Prostate gland (tissue), 2 donors: ENCODE results near the gene SLC25A48. TPM values are rescaled to one million over a fixed set of nuclear protein-coding genes. Genes with fewer than 3 reads are reported as not detected.

Experiments
- DNase-seq: peaks from one replicate; pipeline ENCODE4 v3.0.0-alpha.2; 2019; ENCODE audit warnings: low spot score
- H3K27ac ChIP-seq, 2 donors: fragments of 200-600 bp; sonication (generic); 2 replicates each; pipeline ENCODE4 v1.5.1; 2017 to 2019
- H3K27me3 ChIP-seq: fragments of 200-600 bp; sonication (generic); replicated peaks from 2 replicates; pipeline ENCODE4 v1.5.1; 2019; ENCODE audit not compliant: insufficient read depth
- H3K36me3 ChIP-seq, 2 donors: fragments of 200-600 bp; sonication (generic); 1 replicate in 1 of 2; 2 replicates in 1 of 2; pipeline versions ENCODE4 v1.5.1 to v1.8.1; 2017 to 2019
- H3K4me1 ChIP-seq: fragments of 200-600 bp; sonication (generic); replicated peaks from 2 replicates; pipeline ENCODE4 v1.5.1; 2019
- H3K4me3 ChIP-seq, 2 donors: fragments of 200-600 bp; sonication (generic); 2 replicates each; pipeline ENCODE4 v1.5.1; 2017 to 2019
- H3K9me3 ChIP-seq: fragments of 200-600 bp; sonication (generic); 2 replicates; pipeline ENCODE4 v1.5.1; 2017
- CTCF ChIP-seq, 4 experiments: fragments of 200-600 bp in 2 of 4; fragments of 450-650 bp in 2 of 4; sonication (generic) in 2 of 4; IDR thresholded peaks; 1 replicate in 3 of 4; 2 replicates in 1 of 4; pipeline ENCODE4 v1.5.1; 2016 to 2019; ENCODE audit warnings: antibody characterized with exemption in 4 of 4, mild to moderate bottlenecking in 2 of 4, moderate library complexity in 2 of 4
- POLR2A ChIP-seq: fragments of 450-650 bp; IDR thresholded peaks from one replicate; pipeline ENCODE4 v1.6.1; 2016; ENCODE audit warnings: antibody characterized with exemption, mild to moderate bottlenecking
- POLR2AphosphoS5 ChIP-seq: sonication (generic); formaldehyde crosslinking; IDR thresholded peaks from one replicate; pipeline ENCODE4 v1.6.1; 2017; ENCODE audit warnings: antibody characterized with exemption
- WGBS: methylation state at CpG from one replicate; pipeline ENCODE4 v1.1.5; 2018; 5-methylcytosine and 5-hydroxymethylcytosine counted together
- intact Hi-C: fragments of 100-400 bp; cut with DNase I; formaldehyde crosslinking; loops from one replicate; pipeline ENCODE4 v1.14.2; 2022
- total RNA-seq, 2 donors: library from RNA; depleted of rRNA; stranded (reverse); fragments of >200 nt; gene quantifications; one replicate each; pipeline ENCODE4 v1.1.0, GENCODE V29; 2016

The SLC25A48 gene
- total RNA-seq, 2 donors from 2014 or later: 0.77 to 0.85 TPM

DNA sequence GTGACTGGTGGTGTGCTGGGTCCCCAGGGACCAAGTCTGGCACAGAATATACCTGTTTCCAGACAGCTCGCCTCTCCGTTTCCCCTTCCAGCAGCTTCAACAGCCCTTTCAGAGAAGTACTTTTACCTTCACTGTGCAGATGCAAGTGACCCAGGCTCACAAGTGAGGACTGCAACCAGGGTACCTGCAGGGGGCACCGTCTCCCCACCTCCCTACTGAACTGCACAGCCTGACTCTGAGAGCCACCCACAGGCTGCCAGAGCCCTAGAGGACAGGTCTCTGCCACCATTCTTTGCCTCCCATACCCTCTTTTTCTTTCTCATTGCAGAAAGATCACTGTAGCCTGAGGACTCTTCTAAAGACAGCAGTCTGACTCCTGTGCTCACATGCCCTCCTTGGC lies 45.8 kb downstream of the SLC25A48 start:
- TF ChIP-seq POLR2AphosphoS5 (no peak), CTCF (IDR thresholded peaks at IDR 0.05) (no peak), POLR2A (no peak)
- no peak for DNase-seq
- no peaks in the 10 kb centered on the region for H3K4me1 ChIP-seq
- no peak overlapping the region for H3K4me3 ChIP-seq
- H3K36me3 ChIP-seq: no peaks in the 10 kb centered on the region
- H3K9me3 ChIP-seq: no peaks in the 10 kb centered on the region
- H3K27me3 ChIP-seq: no peaks in the 10 kb centered on the region
- intact Hi-C loops: loop anchor here (5.0 kb wide), 1 partner anchor 182 kb away; no protein-coding TSS in a partner anchor
- 86% methylated on average over 3 of the region's 3 CpGs for WGBS
- no peak overlapping the region for H3K27ac ChIP-seq

DNA sequence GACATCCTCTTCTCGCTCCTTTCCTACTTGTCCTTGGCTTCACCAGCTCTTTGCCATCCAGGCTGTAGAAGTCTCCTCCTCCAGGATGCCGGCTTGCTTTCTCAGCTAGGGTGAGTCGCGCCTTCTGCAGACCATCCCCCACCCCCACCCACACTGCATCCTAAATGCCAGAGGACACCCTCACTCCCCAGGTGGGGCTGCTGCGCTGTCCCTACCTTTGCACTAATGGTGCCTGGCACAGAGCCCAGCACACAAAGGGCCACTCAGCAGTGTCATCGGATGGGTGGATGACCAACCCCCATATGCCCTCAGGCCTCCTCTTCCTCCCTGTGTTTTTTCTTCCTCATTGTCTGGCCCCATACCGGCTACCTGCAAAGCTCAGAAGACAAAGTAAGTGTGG lies 46.3 kb downstream of the SLC25A48 start:
- Histone ChIP-seq H3K4me3 (no peak overlapping the region), H3K27ac (no peak overlapping the region), H3K4me1 (no peaks in the 10 kb centered on the region), H3K9me3 (no peaks in the 10 kb centered on the region), H3K27me3 (no peaks in the 10 kb centered on the region), H3K36me3 (no peaks in the 10 kb centered on the region)
- TF ChIP-seq POLR2A (no peak), POLR2AphosphoS5 (no peak), CTCF (IDR thresholded peaks at IDR 0.05) (no peak)
- 48% methylated on average over 7 of the region's 7 CpGs for WGBS
- DNase-seq: no peak
- intact Hi-C loops: loop anchor here (5.0 kb wide), 1 partner anchor 182 kb away; no protein-coding TSS in a partner anchor

DNA sequence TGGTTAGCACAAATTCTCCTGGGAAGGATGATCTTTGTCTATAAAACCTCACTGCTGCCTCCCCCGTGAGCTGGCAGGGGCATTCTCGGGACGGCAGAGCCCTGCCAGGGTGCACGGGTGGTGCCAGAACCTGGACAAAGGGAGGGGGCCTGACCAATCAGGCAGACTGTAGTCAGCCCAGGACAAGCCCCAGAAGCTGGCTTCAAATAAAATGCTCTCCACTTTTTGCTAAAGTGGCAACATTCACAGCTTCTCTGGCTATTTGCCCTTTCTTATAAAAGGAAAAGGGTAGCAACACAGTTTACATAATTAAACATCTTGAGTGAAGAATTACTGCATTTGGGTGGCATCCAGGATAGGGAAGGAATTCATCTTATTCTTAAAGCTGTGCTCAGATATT lies 46.8 kb downstream of the SLC25A48 start:
- Histone ChIP-seq H3K4me3 (no peak overlapping the region), H3K27me3 (no peaks in the 10 kb centered on the region), H3K9me3 (no peaks in the 10 kb centered on the region), H3K4me1 (no peaks in the 10 kb centered on the region), H3K36me3 (no peaks in the 10 kb centered on the region), H3K27ac (no peak overlapping the region)
- WGBS: 11% methylated on average over 4 of the region's 4 CpGs
- TF ChIP-seq POLR2AphosphoS5: no peak
- no peak for TF ChIP-seq CTCF (IDR thresholded peaks at IDR 0.05)
- no peak for TF ChIP-seq POLR2A
- intact Hi-C loops: loop anchor here (5.0 kb wide), 1 partner anchor 181 kb away; no protein-coding TSS in a partner anchor
- no peak for DNase-seq

DNA sequence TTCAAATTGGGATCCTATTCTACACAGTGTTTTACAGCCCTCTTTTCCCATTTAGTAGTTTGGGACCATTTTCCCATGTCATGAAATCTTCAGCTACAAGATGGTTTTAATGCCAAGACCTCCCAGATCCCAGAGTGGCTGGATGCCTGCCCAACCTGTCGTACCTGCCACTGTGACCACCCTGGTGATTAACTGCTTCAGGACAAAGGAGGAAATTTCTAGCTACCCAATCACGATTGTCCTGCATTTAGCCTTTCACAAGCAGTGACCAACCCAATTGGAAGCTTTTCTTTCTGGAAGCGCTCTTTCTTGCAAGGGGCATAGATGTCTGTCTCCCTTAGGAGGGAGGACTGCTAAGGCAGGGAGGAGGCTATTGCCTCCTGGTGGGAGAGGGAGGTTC lies 47.4 kb downstream of the SLC25A48 start:
- Histone ChIP-seq H3K4me3 (no peak overlapping the region), H3K4me1 (no peaks in the 10 kb centered on the region), H3K27me3 (no peaks in the 10 kb centered on the region), H3K36me3 (no peaks in the 10 kb centered on the region), H3K27ac (no peak overlapping the region), H3K9me3 (no peaks in the 10 kb centered on the region)
- no peak for TF ChIP-seq POLR2AphosphoS5
- no peak for TF ChIP-seq POLR2A
- TF ChIP-seq CTCF (IDR thresholded peaks at IDR 0.05): no peak
- WGBS: 31% methylated on average over 3 of the region's 3 CpGs
- intact Hi-C loops: loop anchor here (5.0 kb wide), 1 partner anchor 180 kb away; no protein-coding TSS in a partner anchor
- no peak for DNase-seq

GRCh38 chr5:135883026-135883425 lies 48.6 kb downstream of the SLC25A48 start:
- intact Hi-C loops: loop anchor here (5.0 kb wide), 1 partner anchor 179 kb away; no protein-coding TSS in a partner anchor
- TF ChIP-seq POLR2A (no peak), POLR2AphosphoS5 (no peak), CTCF (IDR thresholded peaks at IDR 0.05) (no peak)
- Histone ChIP-seq H3K4me3 (no peak overlapping the region), H3K9me3 (no peaks in the 10 kb centered on the region), H3K27ac (no peak overlapping the region), H3K4me1 (no peaks in the 10 kb centered on the region), H3K27me3 (no peaks in the 10 kb centered on the region), H3K36me3 (no peaks in the 10 kb centered on the region)
- DNase-seq: no peak
- 80% methylated on average over 3 of the region's 3 CpGs for WGBS
